NCI-H1930 (cell line): ENCODE measurements around the gene NPHP3.
A peak's percentile ranks its signal among the peaks of the same experiment; 100 is the strongest.
"Not testable (repeated sequence)": the region's sequence is repeated elsewhere in the genome, so short reads cannot be mapped to it uniquely, and the experiment has no call there.

ENCODE experiments used
- DNase-seq, 2 experiments: peaks; one replicate each; lab custom pipeline; 2025; lab: John Stamatoyannopoulos, UW

Gene NPHP3

GRCh38 chr3:132641837-132642538, 80.2 kb downstream of the NPHP3 start:
- peak in 1 of 2 experiments; percentile 12 for DNase-seq

- not testable (repeated sequence) for DNase-seq
These were observed 80.8 kb downstream of the NPHP3 start for GRCh38 chr3:132641427-132641826.

GRCh38 chr3:132638706-132639105, 83.5 kb downstream of the NPHP3 start:
- DNase-seq = no peak

GRCh38 chr3:132637590-132637989, 84.6 kb downstream of the NPHP3 start:
- DNase-seq = no peak

DNA sequence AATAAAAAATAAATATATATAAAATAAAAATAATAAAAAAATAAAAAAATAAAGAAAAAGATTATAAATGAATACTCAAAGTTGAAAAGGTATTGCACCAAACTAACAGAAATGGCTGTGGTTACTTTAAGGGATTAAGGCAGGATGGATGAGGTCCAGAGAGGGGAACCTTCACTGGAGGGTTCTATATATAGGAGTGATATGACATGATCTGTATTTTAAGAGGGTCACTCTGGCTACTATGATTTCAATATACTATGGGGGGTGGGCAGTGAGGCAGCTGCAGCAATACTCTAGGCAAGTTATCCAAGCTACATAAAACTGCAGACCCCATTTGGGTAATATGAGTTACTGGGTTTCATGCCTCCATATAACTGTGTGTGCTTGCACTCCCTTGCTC, 87.2 kb downstream of the NPHP3 start:
- DNase-seq = no peak
